ENCODE measurements around the gene MAGED2.
"Not testable (repeated sequence)": the region's sequence is repeated elsewhere in the genome, so short reads cannot be mapped to it uniquely, and the experiment has no call there.

The MAGED2 gene

GRCh38 chrX:54818221-54818620 lies 10.7 kb downstream of the MAGED2 start:
- no peak for DNase-seq (ENCODE audit: low read depth in 1 of 2, low spot score in 1 of 2)

- DNase-seq (ENCODE audit: low read depth in 1 of 2, low spot score in 1 of 2): no peak
Measured at GRCh38 chrX:54819201-54819600, 11.7 kb downstream of the MAGED2 start.

- no peak for DNase-seq (ENCODE audit: low read depth in 1 of 2, low spot score in 1 of 2)
Measured at GRCh38 chrX:54820737-54821136, 13.2 kb downstream of the MAGED2 start.

- no peak for DNase-seq (ENCODE audit: low read depth in 1 of 2, low spot score in 1 of 2)
Measured at GRCh38 chrX:54821310-54821709, 13.8 kb downstream of the MAGED2 start.

GRCh38 chrX:54824195-54824594 lies 16.6 kb downstream of the MAGED2 start:
- no peak for DNase-seq (ENCODE audit: low read depth in 1 of 2, low spot score in 1 of 2)

GRCh38 chrX:54824722-54825121 lies 17.2 kb downstream of the MAGED2 start:
- no peak for DNase-seq (ENCODE audit: low read depth in 1 of 2, low spot score in 1 of 2)

GRCh38 chrX:54825716-54826438 lies 18.3 kb downstream of the MAGED2 start:
- DNase-seq (ENCODE audit: low read depth in 1 of 2, low spot score in 1 of 2): no peak

GRCh38 chrX:54826598-54826997 lies 19.1 kb downstream of the MAGED2 start:
- DNase-seq (ENCODE audit: low read depth in 1 of 2, low spot score in 1 of 2): no peak

- DNase-seq (ENCODE audit: low read depth in 1 of 2, low spot score in 1 of 2): no peak
Measured at GRCh38 chrX:54838583-54838982, 31.0 kb downstream of the MAGED2 start.

GRCh38 chrX:54841184-54841874 lies 33.8 kb downstream of the MAGED2 start:
- DNase-seq (ENCODE audit: low read depth in 1 of 2, low spot score in 1 of 2): not testable (repeated sequence)

GRCh38 chrX:54842607-54843006 lies 35.1 kb downstream of the MAGED2 start:
- no peak for DNase-seq (ENCODE audit: low read depth in 1 of 2, low spot score in 1 of 2)

- no peak for DNase-seq (ENCODE audit: low read depth in 1 of 2, low spot score in 1 of 2)
Measured at GRCh38 chrX:54843050-54843449, 35.5 kb downstream of the MAGED2 start.

GRCh38 chrX:54847700-54848099 lies 40.2 kb downstream of the MAGED2 start:
- DNase-seq (ENCODE audit: low read depth in 1 of 2, low spot score in 1 of 2): not testable (repeated sequence)

- no peak for DNase-seq (ENCODE audit: low read depth in 1 of 2, low spot score in 1 of 2)
Measured at GRCh38 chrX:54865208-54865607, 57.7 kb downstream of the MAGED2 start.
